ENCODE data around the gene OTOA.
"Not testable (repeated sequence)": the region's sequence is repeated elsewhere in the genome, so short reads cannot be mapped to it uniquely, and the experiment has no call there.

Gene OTOA

DNA sequence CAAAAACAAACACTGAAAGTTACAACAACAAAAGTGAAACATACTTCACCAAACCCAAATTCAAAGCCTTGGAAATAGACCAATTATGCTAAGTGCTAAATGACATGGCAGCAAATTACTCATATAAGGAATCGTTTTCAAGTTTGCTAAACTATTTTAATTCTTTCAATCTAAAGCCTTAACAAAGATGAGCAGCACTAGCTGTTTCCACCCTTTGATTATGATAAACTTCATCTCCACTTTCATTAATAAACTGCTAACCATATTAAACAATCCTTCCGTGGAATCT, 138.6 kb downstream of the OTOA start:
- DNase-seq (ENCODE audit: low read depth in 2 of 2, low spot score in 1 of 2) = not testable (repeated sequence)
